GM19468 (cell line): ENCODE data around the gene MARCHF11.

Experiments used
- ATAC-seq: cut with Tn5 transposase; IDR thresholded peaks from one replicate; pipeline ENCODE4 v1.9.1; 2021; ENCODE audit warnings: mild to moderate bottlenecking, moderate library complexity, moderate number of reproducible peaks; ENCODE audit not compliant: unreplicated experiment; ENCODE audit errors: extremely low read depth

MARCHF11 gene

GRCh38 chr5:16134204-16134603, 45.4 kb downstream of the MARCHF11 start:
- no peak for ATAC-seq

- ATAC-seq = no peak
Measured at GRCh38 chr5:16131878-16132277, 47.7 kb downstream of the MARCHF11 start.

- no peak for ATAC-seq
Measured at GRCh38 chr5:16128944-16129343, 50.6 kb downstream of the MARCHF11 start.

- no peak for ATAC-seq
Measured at GRCh38 chr5:16127865-16128544, 51.6 kb downstream of the MARCHF11 start.

GRCh38 chr5:16120579-16120978, 59.0 kb downstream of the MARCHF11 start:
- no peak for ATAC-seq

- ATAC-seq = no peak
Measured at GRCh38 chr5:16119790-16120189, 59.8 kb downstream of the MARCHF11 start.

GRCh38 chr5:16115140-16115539, 64.5 kb downstream of the MARCHF11 start:
- no peak for ATAC-seq

- no peak for ATAC-seq
Measured at GRCh38 chr5:16108418-16108817, 71.2 kb downstream of the MARCHF11 start.

- ATAC-seq = no peak
Measured at GRCh38 chr5:16104961-16105360, 74.6 kb downstream of the MARCHF11 start.

- ATAC-seq = no peak
Measured at GRCh38 chr5:16095612-16096011, 84.0 kb downstream of the MARCHF11 start.

GRCh38 chr5:16090270-16090669, 89.3 kb downstream of the MARCHF11 start:
- no peak for ATAC-seq

GRCh38 chr5:16082982-16083381, 96.6 kb downstream of the MARCHF11 start:
- ATAC-seq = no peak

GRCh38 chr5:16082053-16082452, 97.5 kb downstream of the MARCHF11 start:
- ATAC-seq = no peak

- ATAC-seq = no peak
Measured at GRCh38 chr5:16081376-16081955, 98.1 kb downstream of the MARCHF11 start.

- ATAC-seq = no peak
Measured at GRCh38 chr5:16076657-16077056, 102.9 kb downstream of the MARCHF11 start.

- no peak for ATAC-seq
Measured at GRCh38 chr5:16074358-16074757, 105.2 kb downstream of the MARCHF11 start.

- ATAC-seq = no peak
Measured at GRCh38 chr5:16072616-16073015, 107.0 kb downstream of the MARCHF11 start.

- ATAC-seq = no peak
Measured at GRCh38 chr5:16067415-16067814, 112.2 kb downstream of the MARCHF11 start.

GRCh38 chr5:16066810-16067209, 112.8 kb downstream of the MARCHF11 start:
- ATAC-seq = no peak

GRCh38 chr5:16066320-16066719, 113.3 kb downstream of the MARCHF11 start:
- ATAC-seq = no peak

- no peak for ATAC-seq
Measured at GRCh38 chr5:16065831-16066230, 113.8 kb downstream of the MARCHF11 start.
